ENCODE results near the gene RRP1. TPM values are rescaled to one million over a fixed set of nuclear protein-coding genes. Genes with fewer than 3 reads are reported as not detected.

The RRP1 gene
- total RNA-seq, 4 donors from 2014 or later, result 19.5 to 43.2 (median 25.5) TPM

DNA sequence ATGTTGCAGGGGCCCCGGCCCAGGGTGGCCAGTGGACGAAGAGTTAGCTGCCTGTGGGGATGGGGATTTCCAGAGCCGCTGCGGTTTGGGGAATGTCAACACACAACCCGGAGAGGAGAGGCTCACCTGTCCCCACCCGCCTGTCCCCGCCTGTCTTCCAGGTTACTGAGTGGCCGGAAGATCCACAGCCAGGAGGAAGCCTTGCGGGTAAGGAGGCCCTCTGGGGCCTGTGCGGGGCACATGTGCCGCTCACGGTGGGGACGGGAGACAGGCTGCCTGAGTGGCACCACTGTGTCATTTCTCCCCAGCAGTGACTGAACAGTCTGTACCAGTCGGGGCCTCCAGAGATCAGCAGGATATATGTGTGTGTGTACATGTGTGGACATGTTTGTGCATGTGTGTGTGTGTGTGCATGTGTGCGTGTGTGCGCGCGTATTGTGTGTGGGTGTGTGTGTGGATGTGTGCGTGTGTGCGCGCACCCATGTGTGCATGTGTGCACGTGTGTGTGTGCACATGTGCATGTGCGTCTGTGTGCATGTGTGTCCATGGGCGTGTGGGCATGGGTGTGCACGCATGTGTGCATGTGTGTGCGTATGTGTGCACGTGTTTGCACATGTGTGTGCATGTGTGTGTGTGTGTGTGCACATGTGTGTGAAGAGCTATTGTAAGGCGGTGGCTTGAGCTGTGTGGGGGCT, 38.9 kb upstream of the RRP1 start:
- TF ChIP-seq, protein P1, sequence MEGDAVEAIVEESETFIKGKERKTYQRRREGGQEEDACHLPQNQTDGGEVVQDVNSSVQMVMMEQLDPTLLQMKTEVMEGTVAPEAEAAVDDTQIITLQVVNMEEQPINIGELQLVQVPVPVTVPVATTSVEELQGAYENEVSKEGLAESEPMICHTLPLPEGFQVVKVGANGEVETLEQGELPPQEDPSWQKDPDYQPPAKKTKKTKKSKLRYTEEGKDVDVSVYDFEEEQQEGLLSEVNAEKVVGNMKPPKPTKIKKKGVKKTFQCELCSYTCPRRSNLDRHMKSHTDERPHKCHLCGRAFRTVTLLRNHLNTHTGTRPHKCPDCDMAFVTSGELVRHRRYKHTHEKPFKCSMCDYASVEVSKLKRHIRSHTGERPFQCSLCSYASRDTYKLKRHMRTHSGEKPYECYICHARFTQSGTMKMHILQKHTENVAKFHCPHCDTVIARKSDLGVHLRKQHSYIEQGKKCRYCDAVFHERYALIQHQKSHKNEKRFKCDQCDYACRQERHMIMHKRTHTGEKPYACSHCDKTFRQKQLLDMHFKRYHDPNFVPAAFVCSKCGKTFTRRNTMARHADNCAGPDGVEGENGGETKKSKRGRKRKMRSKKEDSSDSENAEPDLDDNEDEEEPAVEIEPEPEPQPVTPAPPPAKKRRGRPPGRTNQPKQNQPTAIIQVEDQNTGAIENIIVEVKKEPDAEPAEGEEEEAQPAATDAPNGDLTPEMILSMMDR (IDR thresholded peaks at IDR 0.05), result no peak
- no peak for TF ChIP-seq POLR2A (IDR thresholded peaks at IDR 0.05)
- DNase-seq (ENCODE audit: low spot score in 2 of 2), result no peak
- WGBS, 2 donors, result 78 to 80% methylated on average over 25 to 28 of the region's 28 CpGs
- no peak overlapping the region for H3K4me3 ChIP-seq (ENCODE audit: low read depth, poor library complexity, severe bottlenecking)
- intact Hi-C loops (cut with DNase I; ENCODE audit: low total_unique reads), result no loop called here

DNA sequence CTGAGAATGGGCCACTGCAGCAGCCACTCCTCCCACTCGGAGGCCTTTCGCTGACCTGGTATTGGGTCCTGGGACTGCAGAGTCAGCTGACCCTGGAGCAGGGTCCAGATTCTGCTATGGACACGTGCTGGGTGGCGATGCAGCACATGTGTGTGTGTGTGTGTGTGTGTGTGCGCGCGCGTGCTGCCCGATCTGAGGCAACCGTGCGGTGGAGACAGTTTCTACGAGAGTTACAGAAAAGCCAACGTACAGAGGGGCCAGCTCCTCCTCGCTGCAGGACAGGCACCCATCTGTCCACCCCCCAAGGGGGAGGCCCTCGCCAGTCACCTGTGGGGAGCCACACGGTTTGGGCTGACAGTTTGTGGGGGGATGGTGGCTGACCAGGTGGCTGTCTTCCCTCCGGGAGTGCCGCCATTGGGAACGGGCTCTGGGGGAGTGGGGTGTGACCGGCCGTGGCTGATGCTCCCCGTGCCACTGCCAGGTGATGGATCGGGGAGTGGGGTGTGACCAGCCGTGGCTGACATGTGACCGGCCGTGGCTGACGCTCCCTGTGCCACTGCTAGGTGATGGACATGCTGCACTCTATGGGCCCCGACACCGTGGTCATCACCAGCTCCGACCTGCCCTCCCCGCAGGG, 37.3 kb upstream of the RRP1 start:
- intact Hi-C loops (cut with DNase I; ENCODE audit: low total_unique reads), result no loop called here
- WGBS, 2 donors, result 90 to 96% methylated on average over 21 to 30 of the region's 31 CpGs
- H3K4me3 ChIP-seq (ENCODE audit: low read depth, poor library complexity, severe bottlenecking), result no peak overlapping the region
- DNase-seq (ENCODE audit: low spot score in 2 of 2), result no peak
- no peak for TF ChIP-seq POLR2A (IDR thresholded peaks at IDR 0.05)
- TF ChIP-seq, protein P1 (IDR thresholded peaks at IDR 0.05), result no peak

- TF ChIP-seq, protein P1 (IDR thresholded peaks at IDR 0.05), result no peak
- no peak for TF ChIP-seq POLR2A (IDR thresholded peaks at IDR 0.05)
- no peak overlapping the region for H3K4me3 ChIP-seq (ENCODE audit: low read depth, poor library complexity, severe bottlenecking)
- no peak for DNase-seq (ENCODE audit: low spot score in 2 of 2)
- 96% methylated on average over 28 of the region's 28 CpGs for WGBS, 2 donors
- intact Hi-C loops (cut with DNase I; ENCODE audit: low total_unique reads), result no loop called here
These were observed 36.5 kb upstream of the RRP1 start for GRCh38 chr21:43752758-43753438.

GRCh38 chr21:43753439-43753799, 36.0 kb upstream of the RRP1 start:
- H3K4me3 ChIP-seq (ENCODE audit: low read depth, poor library complexity, severe bottlenecking), result no peak overlapping the region
- intact Hi-C loops (cut with DNase I; ENCODE audit: low total_unique reads), result no loop called here
- DNase-seq (ENCODE audit: low spot score in 2 of 2), result no peak
- TF ChIP-seq, protein P1 (IDR thresholded peaks at IDR 0.05), result no peak
- TF ChIP-seq POLR2A (IDR thresholded peaks at IDR 0.05), result no peak
- 84 to 92% methylated on average over 13 to 16 of the region's 16 CpGs for WGBS, 2 donors

- no peak for DNase-seq (ENCODE audit: low spot score in 2 of 2)
- intact Hi-C loops (cut with DNase I; ENCODE audit: low total_unique reads), result no loop called here
- TF ChIP-seq, protein P1 (IDR thresholded peaks at IDR 0.05), result no peak
- TF ChIP-seq POLR2A (IDR thresholded peaks at IDR 0.05), result no peak
- WGBS, 2 donors, result 83 to 86% methylated on average over 25 to 26 of the region's 26 CpGs
- no peak overlapping the region for H3K4me3 ChIP-seq (ENCODE audit: low read depth, poor library complexity, severe bottlenecking)
These were observed 34.2 kb upstream of the RRP1 start for GRCh38 chr21:43754948-43755781.

All from lower leg skin (tissue), 4 donors.